Osteocyte (in vitro differentiated cells): ENCODE results near the gene SSBP2. TPM values are rescaled to one million over a fixed set of nuclear protein-coding genes. Genes with fewer than 3 reads are reported as not detected.
"Not testable (repeated sequence)": the region's sequence is repeated elsewhere in the genome, so short reads cannot be mapped to it uniquely, and the experiment has no call there.

Experiments used
- DNase-seq: peaks from one replicate; pipeline ENCODE4 v3.0.0; 2021; ENCODE audit warnings: mixed read lengths; ENCODE audit not compliant: unreplicated experiment; ENCODE audit errors: extremely low spot score
- H3K27ac Mint-ChIP-seq: one replicate; pipeline ENCODE4 v1.8.0; 2021; ENCODE audit warnings: mild to moderate bottlenecking, mixed read lengths; ENCODE audit not compliant: unreplicated experiment
- H3K27me3 Mint-ChIP-seq: one replicate; pipeline ENCODE4 v1.8.0; 2021; ENCODE audit warnings: mixed read lengths; ENCODE audit not compliant: unreplicated experiment
- H3K36me3 Mint-ChIP-seq: one replicate; pipeline ENCODE4 v1.8.0; 2021; ENCODE audit warnings: mixed read lengths; ENCODE audit not compliant: unreplicated experiment
- H3K4me1 Mint-ChIP-seq: one replicate; pipeline ENCODE4 v1.8.0; 2021; ENCODE audit warnings: mixed read lengths; ENCODE audit not compliant: unreplicated experiment
- H3K4me3 Mint-ChIP-seq: one replicate; pipeline ENCODE4 v1.8.0; 2021; ENCODE audit warnings: mild to moderate bottlenecking, moderate library complexity, mixed read lengths; ENCODE audit not compliant: unreplicated experiment
- H3K9me3 Mint-ChIP-seq: one replicate; pipeline ENCODE4 v1.8.0; 2021; ENCODE audit warnings: mixed read lengths; ENCODE audit not compliant: unreplicated experiment
- CTCF ChIP-seq: fragments of 200-600 bp; sonication (generic); IDR thresholded peaks from 2 replicates; pipeline ENCODE4 v1.5.0; 2021; ENCODE audit warnings: antibody characterized with exemption, mild to moderate bottlenecking, moderate library complexity
- total RNA-seq: library from RNA; stranded (reverse); gene quantifications from 2 replicates; pipeline ENCODE4 v1.2.1, GENCODE V29; 2021

Gene SSBP2
- total RNA-seq, 1 donor from 2014 or later: 62.1 TPM

GRCh38 chr5:81482595-81482994 is 268.3 kb downstream of the SSBP2 start:
- no peak for DNase-seq
- H3K4me1 Mint-ChIP-seq: peaks cover 3% of the 10 kb centered on the region
- H3K9me3 Mint-ChIP-seq: no peaks in the 10 kb centered on the region
- H3K4me3 Mint-ChIP-seq: no peak overlapping the region
- no peak for TF ChIP-seq CTCF
- no peak overlapping the region for H3K27ac Mint-ChIP-seq
- H3K27me3 Mint-ChIP-seq: no peaks in the 10 kb centered on the region
- H3K36me3 Mint-ChIP-seq: peaks cover 8% of the 10 kb centered on the region

GRCh38 chr5:81473395-81473794 is 277.5 kb downstream of the SSBP2 start:
- H3K27me3 Mint-ChIP-seq, H3K9me3 Mint-ChIP-seq, DNase-seq, H3K27ac Mint-ChIP-seq, H3K4me3 Mint-ChIP-seq, H3K4me1 Mint-ChIP-seq: not testable (repeated sequence)
- H3K36me3 Mint-ChIP-seq: peaks cover 14% of the 10 kb centered on the region

GRCh38 chr5:81469676-81470075 is 281.2 kb downstream of the SSBP2 start:
- no peak for DNase-seq
- Mint-ChIP-seq H3K4me3 (no peak overlapping the region), H3K27me3 (no peaks in the 10 kb centered on the region), H3K9me3 (peaks cover 8% of the 10 kb centered on the region), H3K4me1 (no peaks in the 10 kb centered on the region), H3K27ac (no peak overlapping the region), H3K36me3 (peaks cover 24% of the 10 kb centered on the region)
- TF ChIP-seq CTCF: no peak

GRCh38 chr5:81450940-81451339 is 300.0 kb downstream of the SSBP2 start:
- Mint-ChIP-seq H3K4me3 (no peak overlapping the region), H3K27ac (no peak overlapping the region), H3K4me1 (peaks cover 6% of the 10 kb centered on the region), H3K9me3 (no peaks in the 10 kb centered on the region), H3K27me3 (no peaks in the 10 kb centered on the region), H3K36me3 (peaks cover 27% of the 10 kb centered on the region)
- no peak for DNase-seq
- no peak for TF ChIP-seq CTCF

GRCh38 chr5:81435023-81435422 is 315.9 kb downstream of the SSBP2 start:
- no peak for TF ChIP-seq CTCF
- Mint-ChIP-seq H3K9me3 (no peaks in the 10 kb centered on the region), H3K27me3 (no peaks in the 10 kb centered on the region), H3K27ac (no peak overlapping the region), H3K36me3 (no peaks in the 10 kb centered on the region), H3K4me3 (no peak overlapping the region), H3K4me1 (no peaks in the 10 kb centered on the region)
- no peak for DNase-seq

GRCh38 chr5:81429985-81430384 is 320.9 kb downstream of the SSBP2 start:
- Mint-ChIP-seq H3K27ac (no peak overlapping the region), H3K9me3 (no peaks in the 10 kb centered on the region), H3K36me3 (peaks cover 8% of the 10 kb centered on the region), H3K27me3 (no peaks in the 10 kb centered on the region), H3K4me3 (no peak overlapping the region), H3K4me1 (peaks cover 42% of the 10 kb centered on the region)
- no peak for TF ChIP-seq CTCF
- DNase-seq: no peak
